NCI-H2081 (cell line): ENCODE results near the gene TACR1.
"Not testable (repeated sequence)": the region's sequence is repeated elsewhere in the genome, so short reads cannot be mapped to it uniquely, and the experiment has no call there.

Experiments
- DNase-seq, 2 experiments: peaks; one replicate each; lab custom pipeline; 2025; lab: John Stamatoyannopoulos, UW

TACR1 gene

GRCh38 chr2:75199428-75200011 lies at the start of gene TACR1:
TSS of gene TACR1 (minus strand) at chr2:75199520. CDS start at chr2:75198934, 586 bp downstream.
- peak; percentile 17 to 38 for DNase-seq

GRCh38 chr2:75248581-75248980 lies 49.3 kb upstream of the TACR1 start:
- DNase-seq: not testable (repeated sequence)

GRCh38 chr2:75246441-75247167 lies 47.3 kb upstream of the TACR1 start:
- DNase-seq: no peak

GRCh38 chr2:75243219-75243618 lies 43.9 kb upstream of the TACR1 start:
- no peak for DNase-seq

GRCh38 chr2:75241696-75242095 lies 42.4 kb upstream of the TACR1 start:
- no peak for DNase-seq

- DNase-seq: no peak
Measured at GRCh38 chr2:75238670-75239330, 39.5 kb upstream of the TACR1 start.

GRCh38 chr2:75237296-75237695 lies 38.0 kb upstream of the TACR1 start:
- DNase-seq: no peak

- no peak for DNase-seq
Measured at GRCh38 chr2:75233965-75234364, 34.6 kb upstream of the TACR1 start.

- DNase-seq: no peak
Measured at GRCh38 chr2:75226617-75227016, 27.3 kb upstream of the TACR1 start.

- DNase-seq: no peak
Measured at GRCh38 chr2:75226099-75226498, 26.8 kb upstream of the TACR1 start.

GRCh38 chr2:75224636-75225094 lies 25.3 kb upstream of the TACR1 start:
- peak in 1 of 2 experiments; percentile 33 for DNase-seq

- DNase-seq: no peak
Measured at GRCh38 chr2:75222527-75222926, 23.2 kb upstream of the TACR1 start.

- no peak for DNase-seq
Measured at GRCh38 chr2:75221862-75222261, 22.5 kb upstream of the TACR1 start.

GRCh38 chr2:75219213-75219612 lies 19.9 kb upstream of the TACR1 start:
- not testable (repeated sequence) for DNase-seq

GRCh38 chr2:75211266-75211770 lies 12.0 kb upstream of the TACR1 start:
- no peak for DNase-seq

GRCh38 chr2:75210409-75210808 lies 11.1 kb upstream of the TACR1 start:
- DNase-seq: no peak

GRCh38 chr2:75208738-75209137 lies 9.4 kb upstream of the TACR1 start:
- DNase-seq: no peak

GRCh38 chr2:75204833-75205232 lies 5.5 kb upstream of the TACR1 start:
- no peak for DNase-seq

GRCh38 chr2:75202359-75202758 lies 3.0 kb upstream of the TACR1 start:
- no peak for DNase-seq

- peak; percentile 75 to 85 for DNase-seq
Measured at GRCh38 chr2:75200140-75201096, 1.1 kb upstream of the TACR1 start.

GRCh38 chr2:75195076-75195691 lies 4.1 kb downstream of the TACR1 start:
- DNase-seq: no peak
